HUDEP-2 (cell line): Measurements from ENCODE around the gene EXOC6B.

ENCODE experiments used
- DNase-seq, 76 experiments: peaks; one replicate each; lab custom pipeline; 2025; ENCODE audit not compliant: unreplicated experiment in 76 of 76; lab: John Stamatoyannopoulos, UW

EXOC6B gene

GRCh38 chr2:72142570-72143440, 683.0 kb downstream of the EXOC6B start:
- peak in 36 of 76 experiments; percentile 2 to 66 (median 27) for DNase-seq

DNA sequence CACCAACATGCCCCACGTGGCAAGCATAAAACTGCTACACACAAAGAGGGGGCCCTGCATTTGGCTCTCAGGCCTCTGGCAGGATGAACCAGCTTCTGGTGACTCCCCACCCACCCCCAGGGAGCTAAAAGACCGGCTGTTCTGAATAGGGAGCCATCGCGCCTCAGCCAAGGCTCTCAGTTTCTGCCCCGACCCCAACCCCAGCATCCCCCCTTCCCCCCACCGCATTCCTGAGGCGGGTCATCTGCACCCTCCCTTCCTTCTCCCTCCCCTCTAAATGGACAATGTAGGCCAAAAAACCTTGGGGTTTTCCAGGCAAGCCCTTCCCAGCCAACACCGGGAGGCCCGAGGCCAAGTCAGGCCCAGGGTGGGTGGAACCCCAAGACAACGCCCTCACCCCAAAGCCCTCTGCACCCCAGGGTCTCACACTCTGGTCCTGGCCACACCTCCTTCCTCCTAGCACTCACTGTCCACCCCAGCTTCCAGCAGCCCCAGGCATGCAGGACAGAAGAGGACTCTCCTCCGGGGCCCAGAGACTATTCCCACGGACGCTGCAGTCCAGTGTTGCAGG, 683.9 kb downstream of the EXOC6B start:
- no peak for DNase-seq

DNA sequence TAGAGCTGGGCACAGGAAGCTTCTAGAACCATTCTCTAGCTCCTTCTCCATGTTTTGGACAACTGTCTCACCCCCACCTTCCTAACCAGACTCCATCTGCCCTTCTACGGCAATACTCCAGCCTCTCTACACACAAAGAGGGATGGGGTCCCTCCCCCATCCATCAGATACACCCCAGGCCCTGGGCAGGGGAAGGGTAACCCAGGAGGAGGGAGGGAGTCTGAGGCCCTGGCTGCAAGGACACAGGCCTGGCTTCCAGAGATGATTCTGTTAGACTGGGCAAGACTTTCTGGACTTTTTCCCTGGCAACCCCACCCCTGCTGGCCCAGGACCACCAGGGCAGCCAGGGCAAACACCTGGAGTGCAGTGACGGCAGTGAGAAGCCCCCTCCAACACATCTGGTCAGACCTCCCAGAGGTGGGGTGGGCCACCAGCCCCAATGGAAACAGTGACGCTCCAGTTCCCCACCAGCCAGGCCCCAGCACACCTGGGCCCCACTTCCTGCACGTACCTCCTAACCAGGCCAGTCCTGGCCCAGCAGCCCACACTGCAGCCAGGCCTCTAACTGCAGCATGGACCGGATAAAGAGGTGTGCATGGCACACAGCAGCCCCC, 684.7 kb downstream of the EXOC6B start:
- no peak for DNase-seq

- DNase-seq: no peak
Measured at GRCh38 chr2:72140621-72140960, 685.2 kb downstream of the EXOC6B start.

DNA sequence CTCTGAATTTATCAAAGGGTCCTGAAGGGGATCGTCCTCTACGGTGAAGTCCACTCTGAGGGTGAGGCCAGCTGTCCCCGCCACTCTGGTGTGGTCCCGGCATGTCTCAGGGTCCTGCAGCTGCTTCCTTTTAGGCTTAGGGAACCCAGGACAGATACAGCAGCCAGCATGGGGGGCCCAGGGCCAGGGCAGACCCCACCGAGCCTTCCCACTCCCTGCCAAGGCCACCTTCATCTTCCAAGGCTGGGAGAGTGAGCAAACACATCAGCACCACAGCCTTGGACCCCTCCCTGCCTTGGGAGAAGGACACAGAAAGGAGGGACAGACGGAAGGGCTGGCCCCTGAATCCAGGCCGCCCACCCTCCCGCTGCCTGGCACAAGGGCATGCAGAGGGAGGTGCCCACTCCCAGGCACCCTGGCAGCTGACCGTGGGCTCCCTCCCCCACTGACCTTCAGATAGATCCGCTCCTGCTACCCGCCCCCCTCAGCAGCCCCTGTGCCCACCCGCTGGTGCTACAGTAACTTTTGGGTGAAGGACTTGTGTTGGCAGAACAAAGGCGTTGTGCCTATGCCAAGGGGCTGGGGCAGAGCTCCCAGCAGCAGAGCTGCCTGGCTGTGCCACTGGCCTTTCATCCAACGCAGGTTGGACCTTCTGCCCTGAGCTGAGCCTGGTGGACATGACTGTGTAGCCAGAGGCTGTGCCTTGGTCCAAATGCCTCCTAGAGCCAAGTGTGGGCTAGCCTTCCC, 685.8 kb downstream of the EXOC6B start:
- no peak for DNase-seq

- no peak for DNase-seq
Measured at GRCh38 chr2:72139471-72139873, 686.4 kb downstream of the EXOC6B start.

DNA sequence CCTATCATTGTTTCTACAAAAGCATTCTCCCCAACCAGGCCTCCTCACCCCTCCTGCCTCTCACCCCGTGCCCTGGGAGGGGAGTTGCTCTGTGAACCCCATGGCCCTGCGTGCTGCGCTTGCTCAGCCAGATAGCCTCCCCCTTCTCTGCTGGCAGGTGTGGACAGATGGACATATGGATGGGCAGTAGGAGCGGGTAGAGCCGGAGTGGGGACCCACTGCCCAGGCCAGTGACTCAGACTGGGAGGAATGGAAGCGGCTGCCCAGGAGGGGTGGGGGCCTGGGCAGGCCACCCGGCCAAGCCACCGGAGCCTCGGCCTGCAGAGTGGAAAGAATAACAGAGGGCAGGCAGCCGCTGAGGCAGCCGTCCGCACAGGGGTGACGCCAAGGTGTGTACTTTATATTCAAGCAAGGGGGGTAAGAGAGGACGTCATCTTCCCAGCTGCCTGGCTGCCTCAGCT, 686.9 kb downstream of the EXOC6B start:
- DNase-seq: no peak

- no peak for DNase-seq
Measured at GRCh38 chr2:72138011-72138881, 687.6 kb downstream of the EXOC6B start.

- DNase-seq: peak in 58 of 76 experiments; percentile 1 to 75 (median 38)
Measured at GRCh38 chr2:72137498-72138010, 688.3 kb downstream of the EXOC6B start.

GRCh38 chr2:72136933-72137497, 688.8 kb downstream of the EXOC6B start:
- DNase-seq: no peak

DNA sequence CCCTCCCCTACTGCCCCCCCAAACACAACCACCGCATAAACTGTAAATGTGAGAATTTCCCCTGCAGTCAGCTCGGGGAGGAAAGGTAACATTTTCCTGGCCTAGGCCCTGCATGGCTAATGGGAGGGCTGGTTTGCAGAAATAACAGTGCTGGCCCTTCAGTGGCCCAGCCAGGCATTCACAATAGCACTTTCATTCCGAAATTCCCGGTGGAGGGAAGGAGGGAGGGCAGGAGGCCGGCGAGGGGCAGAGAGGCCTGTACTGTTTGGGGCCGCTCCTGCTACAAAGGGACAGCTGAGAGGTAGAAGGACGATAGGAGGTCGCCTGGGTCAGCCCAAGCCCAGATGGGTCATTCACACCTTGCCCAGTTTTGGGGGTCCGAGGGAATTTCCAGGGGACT, 689.5 kb downstream of the EXOC6B start:
- DNase-seq: no peak

- DNase-seq: no peak
Measured at GRCh38 chr2:72135921-72136320, 689.9 kb downstream of the EXOC6B start.

DNA sequence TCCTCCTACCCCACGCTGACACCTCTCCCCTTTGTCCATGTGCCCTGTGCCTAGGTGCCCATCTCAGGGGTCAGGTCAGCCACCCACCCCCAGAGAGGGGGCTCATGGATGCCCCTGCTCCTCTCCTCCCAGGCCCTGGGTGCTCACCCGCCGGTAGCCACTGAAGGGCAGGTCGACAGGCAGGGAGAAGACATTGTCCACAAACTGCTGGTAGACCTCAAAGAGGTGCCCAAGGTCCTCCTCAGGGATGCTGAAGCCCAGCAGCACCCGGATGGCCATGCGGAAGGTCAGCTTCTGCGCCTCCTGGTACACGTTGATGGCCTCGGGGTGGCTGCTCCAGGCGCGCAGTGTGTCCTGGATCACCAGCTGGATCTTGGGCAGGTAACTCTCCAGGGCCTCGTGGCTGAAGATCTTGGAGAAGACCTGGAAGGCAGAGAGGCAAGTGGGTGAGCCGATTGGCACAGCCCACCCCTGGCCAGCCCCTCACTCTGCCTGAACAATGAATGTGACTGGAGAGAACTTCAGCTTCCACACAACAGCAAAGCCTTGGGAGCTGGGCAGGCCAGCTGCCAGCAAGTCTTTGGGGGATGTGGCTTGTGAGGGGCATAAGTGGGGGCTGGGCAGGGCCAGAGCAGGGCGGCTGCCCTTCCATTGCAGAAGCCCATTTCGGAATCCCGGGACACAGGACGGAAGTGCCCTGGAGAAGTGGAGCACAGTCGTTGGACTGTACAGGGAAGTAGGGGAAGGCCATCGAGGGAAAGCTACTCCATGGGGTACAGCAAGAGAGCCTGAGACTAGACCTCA, 690.6 kb downstream of the EXOC6B start:
- no peak for DNase-seq

DNA sequence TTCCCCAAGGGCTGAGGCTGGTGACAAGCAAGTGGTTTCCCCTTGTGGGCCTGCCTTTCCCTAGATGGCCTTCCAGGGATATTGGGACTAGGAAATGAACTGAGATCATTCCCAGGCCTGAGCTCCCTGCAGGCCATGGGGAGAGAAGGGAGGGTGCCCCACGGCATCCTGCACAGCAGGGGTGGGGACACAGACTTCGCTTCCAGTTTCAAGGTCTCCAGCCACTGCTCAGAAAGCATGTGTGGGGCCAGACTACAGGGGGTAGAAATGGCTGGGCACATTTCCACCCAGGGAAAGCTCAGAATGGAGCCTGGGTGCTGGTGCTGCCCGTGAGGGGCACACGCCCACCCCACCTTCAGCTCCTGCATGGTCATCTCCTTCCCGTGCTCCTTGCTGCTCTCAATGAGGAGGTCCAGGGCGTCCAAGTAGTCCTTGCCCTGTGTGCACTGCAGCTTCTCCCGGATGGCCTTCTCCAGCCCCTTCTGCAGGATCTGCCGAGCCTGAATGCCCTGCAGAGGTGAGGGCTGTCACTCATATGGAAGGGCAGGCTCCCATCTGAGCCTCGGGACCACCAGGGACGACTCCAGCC, 691.3 kb downstream of the EXOC6B start:
- no peak for DNase-seq

DNA sequence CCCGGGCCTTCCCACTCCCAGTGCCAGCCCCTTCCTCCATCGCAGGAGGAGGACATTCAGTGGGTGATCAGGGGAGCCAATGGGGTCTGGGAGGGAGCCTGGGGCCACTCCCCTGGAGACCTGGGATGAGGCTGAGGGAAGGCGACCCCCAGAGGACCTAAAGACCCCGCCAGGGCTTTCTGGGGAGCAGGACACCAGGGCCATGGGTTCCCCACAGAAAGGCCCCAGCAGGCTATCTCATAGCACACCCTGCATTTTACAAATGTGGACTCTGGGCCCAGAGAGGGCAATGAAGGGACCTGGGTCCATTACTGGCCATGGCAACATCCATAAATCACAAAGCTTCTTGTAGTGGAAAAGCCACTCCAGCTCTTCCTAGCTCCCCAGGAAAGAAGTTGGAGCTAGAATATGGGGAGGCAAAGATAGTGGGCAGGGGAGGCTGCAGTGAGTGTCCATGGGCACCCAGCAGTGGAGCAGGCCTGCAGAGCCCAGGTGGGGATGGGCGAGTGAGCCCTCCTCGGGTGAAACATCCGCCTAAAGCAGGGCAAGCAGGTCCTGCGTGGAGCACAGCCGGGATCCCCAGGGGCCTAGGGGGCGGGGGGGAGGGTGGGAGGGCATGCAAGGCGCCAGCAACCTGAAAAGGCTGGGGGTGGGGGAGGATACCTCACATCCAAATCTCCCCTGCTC, 692.0 kb downstream of the EXOC6B start:
- DNase-seq: no peak

DNA sequence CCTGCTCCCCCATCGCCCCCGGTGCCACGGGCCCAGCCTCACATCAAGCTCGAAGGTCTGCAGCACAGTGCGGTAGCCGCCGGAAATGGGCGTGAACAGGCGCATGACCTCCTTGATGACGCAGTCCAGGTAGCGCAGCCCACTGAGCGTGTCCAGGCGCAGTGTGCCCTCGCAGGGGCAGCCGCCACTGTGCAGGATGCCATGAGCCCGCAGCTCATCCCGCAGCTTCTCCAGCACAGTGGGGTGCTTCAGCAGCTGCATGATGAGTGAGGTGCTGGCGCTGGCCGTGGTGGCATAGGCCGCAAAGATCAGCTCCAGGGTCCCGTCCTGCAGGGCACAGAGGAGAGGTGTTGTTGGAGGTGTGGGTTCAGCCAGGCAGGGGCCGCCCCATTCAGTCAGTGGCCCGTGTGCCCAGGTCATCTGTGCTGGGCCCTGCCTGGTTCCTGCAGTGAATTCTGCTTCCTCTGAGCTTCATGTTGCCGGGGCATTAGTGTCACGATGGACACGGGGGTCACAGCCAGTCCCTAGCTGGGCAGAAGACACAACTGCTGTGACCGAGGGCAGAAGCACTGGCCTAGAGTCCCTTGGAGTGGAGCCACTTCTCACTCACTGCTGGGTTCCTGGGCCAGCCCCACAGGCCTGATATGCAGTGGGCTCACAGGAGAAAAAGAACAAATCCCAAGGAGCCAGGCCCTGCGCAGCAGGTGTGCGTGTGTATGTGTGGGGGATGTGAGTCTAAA, 692.7 kb downstream of the EXOC6B start:
- no peak for DNase-seq
